Stimulated activated CD8-positive, alpha-beta memory T cell treated with anti-CD3 and anti-CD28 coated beads, Interleukin-15, amount 100 ng/mL, for 48 hours (primary cell): ENCODE measurements around the gene DZANK1.
"Not testable (repeated sequence)": the region's sequence is repeated elsewhere in the genome, so short reads cannot be mapped to it uniquely, and the experiment has no call there.

Experiments
- DNase-seq, 2 donors: peaks; one replicate each; pipeline ENCODE4 v3.0.0-alpha.2; 2020; ENCODE audit warnings: low read depth in 2 of 2

Gene DZANK1

GRCh38 chr20:18440403-18440802, 26.4 kb downstream of the DZANK1 start:
- DNase-seq, result no peak

- DNase-seq, result no peak
Measured at GRCh38 chr20:18436847-18437246, 30.0 kb downstream of the DZANK1 start.

GRCh38 chr20:18431206-18431605, 35.6 kb downstream of the DZANK1 start:
- DNase-seq, result no peak

GRCh38 chr20:18430172-18430826, 36.5 kb downstream of the DZANK1 start:
- no peak for DNase-seq

GRCh38 chr20:18428490-18429173, 38.2 kb downstream of the DZANK1 start:
- DNase-seq, result no peak

GRCh38 chr20:18427214-18427613, 39.6 kb downstream of the DZANK1 start:
- DNase-seq, result no peak

- no peak for DNase-seq
Measured at GRCh38 chr20:18421608-18422007, 45.2 kb downstream of the DZANK1 start.

- no peak for DNase-seq
Measured at GRCh38 chr20:18416486-18416885, 50.3 kb downstream of the DZANK1 start.

GRCh38 chr20:18414140-18414539, 52.7 kb downstream of the DZANK1 start:
- DNase-seq, result no peak

GRCh38 chr20:18412221-18412901, 54.5 kb downstream of the DZANK1 start:
- no peak for DNase-seq

- no peak for DNase-seq
Measured at GRCh38 chr20:18405826-18406225, 61.0 kb downstream of the DZANK1 start.

GRCh38 chr20:18404172-18404571, 62.7 kb downstream of the DZANK1 start:
- DNase-seq, result no peak

GRCh38 chr20:18403269-18403668, 63.6 kb downstream of the DZANK1 start:
- DNase-seq, result no peak

- no peak for DNase-seq
Measured at GRCh38 chr20:18401305-18401704, 65.5 kb downstream of the DZANK1 start.

- DNase-seq, result no peak
Measured at GRCh38 chr20:18400460-18400859, 66.4 kb downstream of the DZANK1 start.

- not testable (repeated sequence) for DNase-seq
Measured at GRCh38 chr20:18398713-18399112, 68.1 kb downstream of the DZANK1 start.

GRCh38 chr20:18397030-18397429, 69.8 kb downstream of the DZANK1 start:
- DNase-seq, result no peak

- no peak for DNase-seq
Measured at GRCh38 chr20:18395544-18395943, 71.3 kb downstream of the DZANK1 start.

- no peak for DNase-seq
Measured at GRCh38 chr20:18394363-18394762, 72.5 kb downstream of the DZANK1 start.

GRCh38 chr20:18391686-18392085, 75.1 kb downstream of the DZANK1 start:
- DNase-seq, result no peak

- no peak for DNase-seq
Measured at GRCh38 chr20:18390201-18390600, 76.6 kb downstream of the DZANK1 start.

GRCh38 chr20:18388860-18389259, 78.0 kb downstream of the DZANK1 start:
- DNase-seq, result no peak

GRCh38 chr20:18380908-18381529, 85.8 kb downstream of the DZANK1 start:
- DNase-seq, result no peak
